Gastrocnemius medialis (tissue), 4 donors: ENCODE data around the gene MOCS2.

Experiments used
- CTCF ChIP-seq, 5 experiments: fragments of 450-650 bp in 3 of 5; fragments of 200-600 bp in 2 of 5; sonication (generic) in 2 of 5; IDR thresholded peaks in 4 of 5; conservative IDR thresholded peaks in 1 of 5; 1 replicate in 4 of 5; 2 replicates in 1 of 5; pipeline ENCODE4 v1.5.1; 2016 to 2019; ENCODE audit warnings: antibody characterized with exemption in 5 of 5, mild to moderate bottlenecking in 3 of 5, moderate library complexity in 3 of 5
- POLR2A ChIP-seq, 2 donors: fragments of 450-650 bp; IDR thresholded peaks; one replicate each; pipeline ENCODE4 v1.6.1; 2017; ENCODE audit warnings: antibody characterized with exemption in 2 of 2, mild to moderate bottlenecking in 2 of 2, moderate library complexity in 2 of 2

GRCh38 chr5:53151713-53152458, 42.3 kb upstream of the MOCS2 start:
- TF ChIP-seq CTCF (IDR thresholded peaks at IDR 0.05 in 4 of 5, conservative IDR thresholded peaks at IDR 0.05 in 1 of 5) (no peak), POLR2A (IDR thresholded peaks at IDR 0.05) (no peak)
